PC-3 (cell line): ENCODE data around the gene HSPB9. TPM values are rescaled to one million over a fixed set of nuclear protein-coding genes. Genes with fewer than 3 reads are reported as not detected.

Source experiments
- ATAC-seq: fragments of 200-7000 bp; cut with Tn5 transposase; 2 replicates; pipeline ENCODE4 v1.9.1; 2020; ENCODE audit warnings: mild to moderate bottlenecking, moderate library complexity
- BruUV-seq: library from RNA; stranded (reverse); fragments of 400-500 nt; replicated peaks from 2 replicates; lab custom pipeline; 2021; lab: Mats Ljungman, UMichigan
- CTCF ChIA-PET: fragments of 300-600 bp; sonication (Branson Sonifier 250); formaldehyde crosslinking; loops from one replicate; lab custom pipeline; 2022; ENCODE audit warnings: antibody characterized with exemption; lab: Charles Lee
- POLR2A ChIA-PET: fragments of 300-600 bp; sonication (Branson Sonifier 250); formaldehyde crosslinking; loops from one replicate; lab custom pipeline; 2022; ENCODE audit warnings: antibody characterized with exemption; ENCODE audit not compliant: unreplicated experiment; lab: Charles Lee
- DNase-seq: peaks from one replicate; pipeline ENCODE4 v3.0.0-alpha.2; 2015
- H2AFZ ChIP-seq: fragments of 300-600 bp; sonication (generic); 2 replicates; pipeline ENCODE4 v1.6.0; 2016; ENCODE audit warnings: antibody characterized with exemption, low read length
- H3F3A ChIP-seq: fragments of 300-600 bp; sonication (generic); one replicate; pipeline ENCODE4 v1.6.0; 2017; ENCODE audit warnings: antibody characterized with exemption, low read length, control low read depth, mild to moderate bottlenecking; ENCODE audit not compliant: unreplicated experiment
- H3K27ac ChIP-seq: fragments of 300-600 bp; sonication (generic); 2 replicates; pipeline ENCODE4 v1.5.1; 2016; ENCODE audit warnings: mild to moderate bottlenecking, low read length
- H3K27me3 ChIP-seq: fragments of 300-600 bp; sonication (generic); 2 replicates; pipeline ENCODE4 v1.6.1; 2016; ENCODE audit warnings: low read length, mixed read lengths
- H3K36me3 ChIP-seq: fragments of 300-600 bp; sonication (generic); 2 replicates; pipeline ENCODE4 v1.6.1; 2016; ENCODE audit warnings: low read depth, mixed run types, low read length, mixed read lengths
- H3K4me1 ChIP-seq: fragments of 300-600 bp; sonication (generic); 2 replicates; pipeline ENCODE4 v1.5.1; 2016; ENCODE audit warnings: low read length; ENCODE audit not compliant: insufficient read depth
- H3K4me2 ChIP-seq: fragments of 300-600 bp; sonication (generic); 2 replicates; pipeline ENCODE4 v1.6.0; 2016; ENCODE audit warnings: low read length
- H3K4me3 ChIP-seq: fragments of 300-600 bp; sonication (generic); 2 replicates; pipeline ENCODE4 v1.5.1; 2016; ENCODE audit warnings: mild to moderate bottlenecking, low read length, mixed read lengths
- H3K79me2 ChIP-seq: fragments of 300-600 bp; sonication (generic); 2 replicates; pipeline ENCODE4 v1.6.1; 2017; ENCODE audit warnings: low read length, mixed read lengths
- H3K9ac ChIP-seq: fragments of 300-600 bp; sonication (generic); 2 replicates; pipeline ENCODE4 v1.6.0; 2016; ENCODE audit warnings: mild to moderate bottlenecking, low read length
- H3K9me2 ChIP-seq: fragments of 300-600 bp; sonication (generic); replicated peaks from 2 replicates; pipeline ENCODE4 v1.6.1; 2016; ENCODE audit warnings: mixed run types, low read length, mixed read lengths
- H3K9me3 ChIP-seq: fragments of 300-600 bp; sonication (generic); 2 replicates; pipeline ENCODE4 v1.6.1; 2016; ENCODE audit warnings: low read length, mixed read lengths
- H4K20me1 ChIP-seq: fragments of 300-600 bp; sonication (generic); 2 replicates; pipeline ENCODE4 v1.6.1; 2016; ENCODE audit warnings: low read length, mixed read lengths
- EZH2 ChIP-seq: fragments of 300-600 bp; sonication (generic); IDR thresholded peaks from one replicate; pipeline ENCODE4 v1.6.1; 2017; ENCODE audit warnings: antibody characterized with exemption, mild to moderate bottlenecking, low read length; ENCODE audit not compliant: unreplicated experiment
- EZH2phosphoT487 ChIP-seq: fragments of 300-600 bp; sonication (generic); IDR thresholded peaks from 2 replicates; pipeline ENCODE4 v1.6.1; 2018; ENCODE audit warnings: mild to moderate bottlenecking, antibody characterized with exemption, low read length, borderline replicate concordance
- intact Hi-C: fragments of 100-400 bp; cut with micrococcal nuclease; formaldehyde crosslinking; loops from 2 replicates; pipeline ENCODE4 v1.9.0; 2023
- total RNA-seq: library from RNA; depleted of rRNA; stranded (reverse); fragments of >200 nt; gene quantifications from 2 replicates; pipeline ENCODE4 v1.2.3, GENCODE V29; 2014
- TF ChIP-seq, protein P1 (sequence below): fragments of 300-600 bp; sonication (generic); conservative IDR thresholded peaks from 2 replicates; pipeline ENCODE4 v1.5.1; 2017; ENCODE audit warnings: antibody characterized with exemption, low read depth, mild to moderate bottlenecking, low read length

The HSPB9 gene
- total RNA-seq, 1 experiment from 2014 or later = not detected

DNA sequence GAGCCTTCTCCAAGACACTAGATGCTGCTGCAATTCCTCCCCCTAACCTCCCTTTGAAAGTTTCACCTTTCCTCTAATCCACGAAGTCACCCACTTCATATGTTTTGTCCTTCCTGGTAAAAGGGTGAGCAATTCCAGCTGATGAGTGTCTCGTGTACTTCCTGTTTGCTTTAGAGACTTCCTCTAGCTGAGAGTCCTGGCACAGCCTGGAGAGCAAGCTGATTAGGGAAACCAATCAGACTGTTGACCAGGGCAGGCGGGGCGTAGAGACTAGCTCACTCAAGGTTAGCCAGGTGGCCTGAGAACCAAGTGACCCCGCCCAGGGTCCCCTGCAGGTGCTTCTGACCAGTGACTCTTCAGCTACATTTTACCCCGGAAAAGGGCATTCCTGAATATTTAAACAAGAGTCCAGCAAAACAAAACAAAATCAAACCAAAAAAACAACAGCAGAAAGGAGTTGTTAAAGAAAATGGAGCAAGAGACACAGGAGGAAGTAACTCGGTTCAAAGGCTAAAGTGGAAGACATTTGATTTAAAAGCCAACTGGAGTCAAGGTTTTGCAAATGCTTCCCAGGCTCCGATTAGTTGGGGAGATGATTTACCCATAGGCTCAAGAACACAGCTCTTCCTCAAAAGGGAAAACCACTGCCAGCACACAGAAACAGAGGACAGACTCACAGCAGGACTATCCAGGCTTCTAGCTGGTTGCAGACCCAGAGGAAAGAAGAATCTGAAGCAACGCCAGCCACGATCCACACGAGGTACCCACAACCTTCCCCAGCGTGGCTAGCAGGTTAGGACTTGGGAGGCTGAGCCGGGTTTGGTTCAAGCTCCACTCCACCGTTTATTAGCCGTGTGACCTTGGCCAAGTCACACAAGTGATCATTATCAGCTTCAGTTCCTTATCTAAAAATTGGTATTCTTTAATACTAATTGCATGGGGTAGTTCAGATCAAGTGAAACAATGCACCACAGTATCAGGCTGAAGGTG lies 13.4 kb downstream of the HSPB9 start:
- Histone ChIP-seq H3K4me3 (no peak overlapping the region), H4K20me1 (no peaks in the 10 kb centered on the region), H3K4me1 (no peaks in the 10 kb centered on the region), H3K27ac (no peak overlapping the region), H3K9me3 (no peaks in the 10 kb centered on the region), H3K27me3 (no peaks in the 10 kb centered on the region), H3K4me2 (no peak overlapping the region), H3K9ac (no peak overlapping the region), H3F3A (no peaks in the 10 kb centered on the region), H2AFZ (no peak overlapping the region), H3K36me3 (no peaks in the 10 kb centered on the region), H3K9me2 (no peaks in the 10 kb centered on the region), H3K79me2 (no peaks in the 10 kb centered on the region)
- intact Hi-C loops = no loop called here
- CTCF ChIA-PET = no interaction called here
- DNase-seq (no peak), ATAC-seq (no peak)
- no peak for TF ChIP-seq EZH2phosphoT487
- TF ChIP-seq EZH2 = no peak
- TF ChIP-seq, protein P1, sequence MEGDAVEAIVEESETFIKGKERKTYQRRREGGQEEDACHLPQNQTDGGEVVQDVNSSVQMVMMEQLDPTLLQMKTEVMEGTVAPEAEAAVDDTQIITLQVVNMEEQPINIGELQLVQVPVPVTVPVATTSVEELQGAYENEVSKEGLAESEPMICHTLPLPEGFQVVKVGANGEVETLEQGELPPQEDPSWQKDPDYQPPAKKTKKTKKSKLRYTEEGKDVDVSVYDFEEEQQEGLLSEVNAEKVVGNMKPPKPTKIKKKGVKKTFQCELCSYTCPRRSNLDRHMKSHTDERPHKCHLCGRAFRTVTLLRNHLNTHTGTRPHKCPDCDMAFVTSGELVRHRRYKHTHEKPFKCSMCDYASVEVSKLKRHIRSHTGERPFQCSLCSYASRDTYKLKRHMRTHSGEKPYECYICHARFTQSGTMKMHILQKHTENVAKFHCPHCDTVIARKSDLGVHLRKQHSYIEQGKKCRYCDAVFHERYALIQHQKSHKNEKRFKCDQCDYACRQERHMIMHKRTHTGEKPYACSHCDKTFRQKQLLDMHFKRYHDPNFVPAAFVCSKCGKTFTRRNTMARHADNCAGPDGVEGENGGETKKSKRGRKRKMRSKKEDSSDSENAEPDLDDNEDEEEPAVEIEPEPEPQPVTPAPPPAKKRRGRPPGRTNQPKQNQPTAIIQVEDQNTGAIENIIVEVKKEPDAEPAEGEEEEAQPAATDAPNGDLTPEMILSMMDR = no peak
- POLR2A ChIA-PET = no interaction called here
- no TSS peak for BruUV-seq

DNA sequence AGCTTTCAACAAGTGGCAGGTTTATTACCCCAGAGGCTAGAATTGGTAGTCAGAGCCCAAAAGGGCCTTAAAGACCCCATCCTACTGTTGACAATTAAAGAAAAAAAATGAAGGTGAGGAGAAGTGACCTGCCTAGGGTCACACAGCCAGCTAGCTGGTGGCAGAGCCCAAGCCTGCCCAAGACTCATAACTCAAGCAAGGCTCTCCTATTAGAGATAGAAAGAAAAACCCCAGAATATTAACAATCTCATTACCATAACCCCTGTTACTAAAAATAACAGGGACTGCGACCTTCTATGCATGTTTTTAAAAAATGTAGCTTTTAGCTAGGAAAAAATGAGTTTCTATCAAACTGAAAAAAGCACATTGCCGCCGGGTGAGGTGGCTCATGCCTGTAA lies 14.0 kb downstream of the HSPB9 start:
- H3K9me2 ChIP-seq = no peaks in the 10 kb centered on the region
- H3K27ac ChIP-seq = no peak overlapping the region
- no peaks in the 10 kb centered on the region for H3F3A ChIP-seq
- no peak for DNase-seq
- H3K27me3 ChIP-seq = no peaks in the 10 kb centered on the region
- no peaks in the 10 kb centered on the region for H3K36me3 ChIP-seq
- H3K4me3 ChIP-seq = no peak overlapping the region
- ChIA-PET CTCF (no interaction called here), POLR2A (no interaction called here)
- no peaks in the 10 kb centered on the region for H3K9me3 ChIP-seq
- H4K20me1 ChIP-seq = no peaks in the 10 kb centered on the region
- intact Hi-C loops = no loop called here
- H3K79me2 ChIP-seq = no peaks in the 10 kb centered on the region
- no peak overlapping the region for H3K9ac ChIP-seq
- no peak for ATAC-seq
- BruUV-seq = no TSS peak
- TF ChIP-seq EZH2 (no peak), EZH2phosphoT487 (no peak)
- TF ChIP-seq, protein P1 = no peak
- H3K4me2 ChIP-seq = no peak overlapping the region
- H2AFZ ChIP-seq = no peak overlapping the region
- no peaks in the 10 kb centered on the region for H3K4me1 ChIP-seq
